Activated naive CD4-positive, alpha-beta T cell treated with anti-CD3 and anti-CD28 coated beads, Interleukin-2, amount 50 U/mL, for 24 hours (primary cell): ENCODE data around the gene DUS1L.
A peak's percentile ranks its signal among the peaks of the same experiment; 100 is the strongest.

Experiments used
- H3K27ac Mint-ChIP-seq: one replicate; pipeline ENCODE4 v1.8.0; 2021; ENCODE audit warnings: mild to moderate bottlenecking, mixed read lengths
- H3K27me3 Mint-ChIP-seq: one replicate; pipeline ENCODE4 v1.8.0; 2021; ENCODE audit warnings: mixed read lengths
- H3K36me3 Mint-ChIP-seq: one replicate; pipeline ENCODE4 v1.8.0; 2021; ENCODE audit warnings: mixed read lengths
- H3K4me1 Mint-ChIP-seq: one replicate; pipeline ENCODE4 v1.8.0; 2021; ENCODE audit warnings: mixed read lengths
- H3K4me3 Mint-ChIP-seq: one replicate; pipeline ENCODE4 v1.8.0; 2021; ENCODE audit warnings: mild to moderate bottlenecking, mixed read lengths
- H3K9me3 Mint-ChIP-seq: one replicate; pipeline ENCODE4 v1.8.0; 2021; ENCODE audit warnings: mixed read lengths

Gene DUS1L

DNA sequence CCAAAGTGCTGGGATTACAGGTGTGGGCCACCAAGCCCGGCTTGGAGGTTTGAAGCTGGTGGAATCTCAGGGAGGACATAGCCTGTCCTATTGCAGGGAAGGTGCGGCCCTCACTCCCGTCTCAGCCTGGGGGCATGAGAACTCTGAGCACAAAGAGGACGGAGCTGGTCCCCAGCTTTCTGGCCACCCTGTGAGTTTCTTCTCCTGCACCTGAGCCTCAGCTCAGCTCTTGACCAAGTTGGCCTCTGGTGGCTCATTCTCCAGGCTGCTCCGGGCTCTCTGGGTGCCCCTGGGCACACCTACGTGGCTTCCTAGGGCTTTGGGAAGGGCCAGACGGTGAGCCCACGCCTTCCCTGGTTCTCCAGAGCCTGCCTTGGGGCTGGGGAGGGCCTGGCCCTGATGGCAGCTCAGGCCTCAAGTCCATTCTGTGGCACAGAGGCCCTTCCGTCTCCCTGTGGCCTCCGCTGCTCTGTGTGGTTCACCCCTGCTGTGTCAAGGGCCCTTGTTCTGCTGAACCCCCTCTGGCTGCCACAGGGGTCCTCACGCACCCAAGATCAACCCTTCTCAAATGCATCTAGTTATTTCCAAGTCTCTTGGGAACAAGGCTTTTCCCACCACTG is 39.3 kb upstream of the DUS1L start:
- no peaks in the 10 kb centered on the region for H3K27me3 Mint-ChIP-seq
- no peaks in the 10 kb centered on the region for H3K36me3 Mint-ChIP-seq
- H3K4me1 Mint-ChIP-seq = peaks cover 21% of the 10 kb centered on the region
- peak overlapping the region; percentile 62 for H3K27ac Mint-ChIP-seq
- no peaks in the 10 kb centered on the region for H3K9me3 Mint-ChIP-seq
- peak overlapping the region; percentile 91 for H3K4me3 Mint-ChIP-seq

GRCh38 chr17:82103553-82104451 is 38.2 kb upstream of the DUS1L start:
- Mint-ChIP-seq H3K4me3 (no peak overlapping the region), H3K27me3 (no peaks in the 10 kb centered on the region), H3K4me1 (peaks cover 21% of the 10 kb centered on the region), H3K36me3 (no peaks in the 10 kb centered on the region), H3K9me3 (no peaks in the 10 kb centered on the region), H3K27ac (peak overlapping the region; percentile 76)

- H3K4me1 Mint-ChIP-seq = peaks cover 21% of the 10 kb centered on the region
- no peak overlapping the region for H3K27ac Mint-ChIP-seq
- no peaks in the 10 kb centered on the region for H3K9me3 Mint-ChIP-seq
- no peaks in the 10 kb centered on the region for H3K27me3 Mint-ChIP-seq
- H3K36me3 Mint-ChIP-seq = no peaks in the 10 kb centered on the region
- H3K4me3 Mint-ChIP-seq = peak overlapping the region; percentile 4
These were observed 36.4 kb upstream of the DUS1L start for GRCh38 chr17:82101767-82102679.

- no peaks in the 10 kb centered on the region for H3K9me3 Mint-ChIP-seq
- peak overlapping the region; percentile 19 for H3K4me3 Mint-ChIP-seq
- no peaks in the 10 kb centered on the region for H3K27me3 Mint-ChIP-seq
- H3K27ac Mint-ChIP-seq = no peak overlapping the region
- H3K4me1 Mint-ChIP-seq = peaks cover 19% of the 10 kb centered on the region
- H3K36me3 Mint-ChIP-seq = no peaks in the 10 kb centered on the region
These were observed 35.7 kb upstream of the DUS1L start for GRCh38 chr17:82101301-82101715.

DNA sequence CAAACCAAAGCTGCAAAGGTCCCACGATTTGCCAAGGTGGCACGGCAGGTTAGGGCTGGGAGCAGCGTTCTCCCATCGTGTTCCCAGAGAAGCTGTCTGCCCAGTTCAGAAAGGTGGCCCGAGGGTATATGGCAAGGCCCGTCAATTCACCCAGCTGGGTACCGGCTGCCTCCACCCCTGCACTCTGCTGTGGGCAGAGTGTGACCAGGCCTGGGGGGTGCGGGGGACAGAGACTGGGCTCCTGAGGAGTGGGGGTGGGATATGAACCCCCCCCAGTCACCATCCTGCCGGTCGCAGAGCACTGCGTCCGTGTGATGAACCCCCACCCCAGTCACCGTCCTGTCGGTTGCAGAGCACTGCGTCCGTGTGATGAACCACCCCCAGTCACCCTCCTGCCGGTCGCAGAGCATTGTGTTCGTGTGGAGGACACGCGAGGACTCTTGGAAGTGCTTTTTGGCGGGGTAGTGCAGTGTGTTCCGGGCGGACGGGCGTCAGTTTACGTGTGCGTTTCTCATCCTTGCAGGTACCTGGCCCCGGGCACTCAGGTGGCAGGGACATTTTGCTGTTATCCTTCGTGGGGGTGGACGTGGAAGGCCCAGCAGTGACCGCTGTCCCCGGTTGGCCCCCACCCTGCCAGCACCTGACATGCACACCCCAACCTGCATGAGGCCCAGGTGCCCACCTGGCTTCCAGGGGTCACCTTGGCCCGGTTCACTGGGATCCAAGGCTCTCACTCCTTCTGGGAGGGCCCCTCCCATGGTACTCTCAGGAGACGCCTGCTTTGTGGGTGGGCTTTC is 35.1 kb upstream of the DUS1L start:
- Mint-ChIP-seq H3K4me1 (peaks cover 18% of the 10 kb centered on the region), H3K27ac (no peak overlapping the region), H3K4me3 (peak overlapping the region; percentile 19), H3K27me3 (no peaks in the 10 kb centered on the region), H3K9me3 (no peaks in the 10 kb centered on the region), H3K36me3 (no peaks in the 10 kb centered on the region)

GRCh38 chr17:82098939-82099763 is 33.5 kb upstream of the DUS1L start:
- Mint-ChIP-seq H3K4me3 (peak overlapping the region; percentile 84), H3K36me3 (no peaks in the 10 kb centered on the region), H3K27ac (peak overlapping the region; percentile 92), H3K4me1 (peaks cover 9% of the 10 kb centered on the region), H3K27me3 (no peaks in the 10 kb centered on the region), H3K9me3 (no peaks in the 10 kb centered on the region)

DNA sequence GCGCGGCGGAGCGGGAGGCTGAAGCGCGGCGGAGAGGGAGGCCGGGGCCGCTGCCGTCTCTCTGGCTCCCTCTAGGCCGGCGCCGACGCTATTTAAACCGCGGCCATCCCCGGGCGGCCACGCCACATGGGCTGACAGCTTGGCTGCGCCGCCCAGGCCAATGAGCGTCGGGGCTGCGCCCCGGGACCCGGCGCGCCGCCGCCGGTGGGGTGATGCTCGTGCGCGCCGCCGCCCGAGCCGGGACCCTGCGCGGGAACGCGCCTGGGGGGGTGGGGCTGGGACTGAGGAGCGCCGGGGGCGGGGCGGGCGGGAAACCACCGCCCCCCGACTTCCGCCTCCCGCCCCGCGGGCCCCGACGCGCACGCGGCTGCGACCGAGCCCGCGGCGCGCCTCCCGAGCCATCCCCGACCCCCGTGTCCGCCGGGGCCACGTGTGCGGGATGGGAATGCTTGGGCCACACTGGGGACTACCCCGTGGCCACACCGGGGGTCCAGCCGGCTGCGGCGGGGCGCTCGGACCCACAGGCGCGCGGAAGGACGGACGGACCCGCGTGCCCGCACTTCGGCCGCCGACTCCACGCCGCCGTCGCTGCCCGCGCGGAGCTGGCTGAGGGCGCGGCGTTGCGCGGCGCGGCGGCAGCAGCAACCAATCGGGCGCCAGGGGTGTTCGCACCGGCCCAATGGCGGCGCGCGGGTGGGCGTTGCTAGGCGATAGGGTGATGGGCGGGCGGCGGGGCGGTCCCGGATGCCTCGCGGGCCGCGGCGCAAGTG is 32.8 kb upstream of the DUS1L start, which contains the start of gene FASN:
TSS of gene FASN (minus strand) at position 68 of the 770 bp plus-strand sequence. CDS start 1,791 bp downstream, outside the sequence.
- H3K36me3 Mint-ChIP-seq = peaks cover under 1% of the 10 kb centered on the region
- H3K27ac Mint-ChIP-seq = peak within 1 kb of the TSS; percentile 30
- H3K4me3 Mint-ChIP-seq = peak within 1 kb of the TSS; percentile 84
- no peaks in the 10 kb centered on the region for H3K27me3 Mint-ChIP-seq
- H3K4me1 Mint-ChIP-seq = peaks cover 7% of the 10 kb centered on the region
- no peaks in the 10 kb centered on the region for H3K9me3 Mint-ChIP-seq

DNA sequence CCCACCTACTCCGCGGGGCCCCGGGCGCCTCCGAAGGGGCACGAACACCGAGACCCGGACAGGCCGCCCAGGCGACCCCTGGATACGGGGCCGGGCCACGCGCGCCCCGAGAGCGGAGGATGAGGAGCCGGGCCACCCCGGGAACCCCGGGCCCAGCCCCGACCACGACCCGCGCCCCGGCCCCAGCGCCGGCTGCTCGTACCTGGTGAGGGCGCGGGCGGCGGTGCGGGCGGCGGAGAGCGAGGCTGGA is 32.2 kb upstream of the DUS1L start:
- no peaks in the 10 kb centered on the region for H3K27me3 Mint-ChIP-seq
- peak overlapping the region; percentile 47 for H3K4me3 Mint-ChIP-seq
- no peaks in the 10 kb centered on the region for H3K9me3 Mint-ChIP-seq
- H3K4me1 Mint-ChIP-seq = peaks cover 7% of the 10 kb centered on the region
- no peak overlapping the region for H3K27ac Mint-ChIP-seq
- H3K36me3 Mint-ChIP-seq = peaks cover 2% of the 10 kb centered on the region

GRCh38 chr17:82097184-82097918 is 31.7 kb upstream of the DUS1L start:
- Mint-ChIP-seq H3K4me3 (peak overlapping the region; percentile 68), H3K27me3 (no peaks in the 10 kb centered on the region), H3K9me3 (no peaks in the 10 kb centered on the region), H3K4me1 (peaks cover 7% of the 10 kb centered on the region), H3K27ac (peak overlapping the region; percentile 30), H3K36me3 (peaks cover 2% of the 10 kb centered on the region)

GRCh38 chr17:82096709-82097183 is 31.1 kb upstream of the DUS1L start:
- Mint-ChIP-seq H3K9me3 (no peaks in the 10 kb centered on the region), H3K36me3 (peaks cover 2% of the 10 kb centered on the region), H3K4me3 (peak overlapping the region; percentile 68), H3K27ac (peak overlapping the region; percentile 30), H3K4me1 (peaks cover 7% of the 10 kb centered on the region), H3K27me3 (no peaks in the 10 kb centered on the region)

GRCh38 chr17:82095777-82096708 is 30.4 kb upstream of the DUS1L start:
- Mint-ChIP-seq H3K27ac (no peak overlapping the region), H3K9me3 (no peaks in the 10 kb centered on the region), H3K4me1 (peaks cover 7% of the 10 kb centered on the region), H3K36me3 (peaks cover 2% of the 10 kb centered on the region), H3K27me3 (no peaks in the 10 kb centered on the region), H3K4me3 (peak overlapping the region; percentile 68)
